ENCODE data around the gene CACNB1. TPM values are rescaled to one million over a fixed set of nuclear protein-coding genes. Genes with fewer than 3 reads are reported as not detected.

The CACNB1 gene
- total and polyA plus RNA-seq, 2 of the 4 experiments (the other 2 are of a cell fraction) = 2.5 to 8.6 TPM

DNA sequence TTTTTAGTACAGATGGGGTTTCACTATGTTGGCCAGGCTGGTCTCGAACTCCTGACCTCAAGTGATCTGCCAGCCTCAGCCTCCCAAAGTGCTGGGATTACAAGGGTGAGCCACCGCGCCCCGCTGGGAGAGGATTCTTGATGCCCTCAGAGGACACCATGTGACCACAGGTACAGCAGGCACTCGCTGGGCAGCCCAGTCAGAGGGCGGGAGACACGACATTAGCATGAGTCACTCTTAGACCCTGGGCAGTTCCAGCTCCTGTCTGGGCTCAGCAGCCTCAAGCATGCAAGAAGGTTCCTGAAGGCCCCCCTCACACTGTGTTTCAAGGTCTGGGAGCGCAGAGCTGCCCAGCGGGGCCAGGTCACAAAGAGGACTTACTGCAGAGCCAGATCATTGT, 16.4 kb upstream of the CACNB1 start:
- Histone ChIP-seq H3K4ac (ENCODE audit: low read depth, low read length) (no peak overlapping the region), H4K20me1 (ENCODE audit: insufficient read depth, low read length) (no peaks in the 10 kb centered on the region), H3K4me1 (ENCODE audit: control insufficient read depth, insufficient read depth, low read length) (peaks cover 10% of the 10 kb centered on the region), H3K79me1 (ENCODE audit: low read depth in 1 of 2, low read length in 2 of 2) (no peaks in the 10 kb centered on the region), H2AK9ac (replicated peaks; ENCODE audit: low read depth, low read length, poor library complexity) (no peak overlapping the region), H3K36me3 (ENCODE audit: control insufficient read depth, insufficient read depth, low read length) (no peaks in the 10 kb centered on the region), H3K56ac (ENCODE audit: extremely low read depth, insufficient read depth, low read length) (no peak overlapping the region), H2BK15ac (ENCODE audit: low read depth, low read length) (no peak overlapping the region), H2AK5ac (ENCODE audit: low read depth, low read length) (no peak overlapping the region), H2BK120ac (ENCODE audit: low read depth, low read length) (no peak overlapping the region), H3K4me3 (ENCODE audit: insufficient read depth, low read depth, low read length) (no peak overlapping the region), H3K14ac (replicated peaks; ENCODE audit: low read depth, low read length) (no peak overlapping the region), H3K4me2 (ENCODE audit: low read depth, low read length) (no peak overlapping the region), H2BK5ac (ENCODE audit: low read depth, low read length, poor library complexity, severe bottlenecking) (no peak overlapping the region), H3K27me3 (ENCODE audit: control insufficient read depth, insufficient read depth, low read length) (peaks cover 34% of the 10 kb centered on the region), H3K18ac (ENCODE audit: low read depth, low read length) (no peak overlapping the region), H2AFZ (replicated peaks; ENCODE audit: low read length, poor library complexity) (peak overlapping the region; percentile 58), H3K9me1 (ENCODE audit: insufficient read depth, low read length) (peaks cover 7% of the 10 kb centered on the region), H3K23ac (ENCODE audit: low read depth, low read length) (no peak overlapping the region), H2BK20ac (ENCODE audit: low read depth, low read length) (no peak overlapping the region), H4K5ac (ENCODE audit: low read depth, low read length) (no peak overlapping the region), H4K91ac (ENCODE audit: insufficient read depth, low read depth, low read length) (no peak overlapping the region), H4K8ac (ENCODE audit: low read depth in 2 of 2, low read length in 2 of 2) (no peak overlapping the region), H3K27ac (ENCODE audit: insufficient read depth, low read length) (no peak overlapping the region), H3K9ac (ENCODE audit: low read depth, low read length) (no peak overlapping the region), H3K9me3 (ENCODE audit: control insufficient read depth, insufficient read depth, low read length) (no peaks in the 10 kb centered on the region)
- 95% methylated on average over 6 of the region's 9 CpGs; no CpG with 5 or more reads in 1 of the 2 experiments for WGBS, 2 experiments (ENCODE audit: extremely low coverage in 2 of 2, insufficient read length in 1 of 2)
- no TSS peak for BruUV-seq (replicated peaks)
- no peak for ATAC-seq (ENCODE audit: low read depth)
- ChIA-PET CTCF (no interaction called here), POLR2A (ENCODE audit: unreplicated experiment) (no interaction called here)
- intact Hi-C loops (cut with micrococcal nuclease) (no loop called here), in situ Hi-C loops (cut with MboI; ENCODE audit: low sequenced_read_pairs) (no loop called here), dilution Hi-C loops (cut with HindIII; ENCODE audit: low sequenced_read_pairs, unreplicated experiment) (no loop called here)
- peak; percentile 22 for DNase-seq
- 0 out of 2 replicates have a peak, but pooled peaks have one; percentile 17 for TF ChIP-seq FOS (IDR thresholded peaks at IDR 0.05; ENCODE audit: low read depth, low read length)
- TF ChIP-seq, protein P1, sequence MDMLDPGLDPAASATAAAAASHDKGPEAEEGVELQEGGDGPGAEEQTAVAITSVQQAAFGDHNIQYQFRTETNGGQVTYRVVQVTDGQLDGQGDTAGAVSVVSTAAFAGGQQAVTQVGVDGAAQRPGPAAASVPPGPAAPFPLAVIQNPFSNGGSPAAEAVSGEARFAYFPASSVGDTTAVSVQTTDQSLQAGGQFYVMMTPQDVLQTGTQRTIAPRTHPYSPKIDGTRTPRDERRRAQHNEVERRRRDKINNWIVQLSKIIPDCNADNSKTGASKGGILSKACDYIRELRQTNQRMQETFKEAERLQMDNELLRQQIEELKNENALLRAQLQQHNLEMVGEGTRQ (IDR thresholded peaks at IDR 0.05; ENCODE audit: low read depth, low read length) = peak; percentile 64
- TF ChIP-seq RAD21 (IDR thresholded peaks at IDR 0.05; ENCODE audit: low read length) = no peak
- no peak for TF ChIP-seq SMC3 (IDR thresholded peaks at IDR 0.05; ENCODE audit: low read depth, low read length)

Data from IMR-90 (cell line).